CD14-positive monocyte (primary cell): Measurements from ENCODE around the gene ZNF429. TPM values are rescaled to one million over a fixed set of nuclear protein-coding genes. Genes with fewer than 3 reads are reported as not detected.
"Not testable (repeated sequence)": the region's sequence is repeated elsewhere in the genome, so short reads cannot be mapped to it uniquely, and the experiment has no call there.

Source experiments
- DNase-seq, 3 donors: peaks; one replicate each; pipeline ENCODE4 v3.0.0-alpha.2; 2011 to 2022
- H2AFZ ChIP-seq: 2 replicates; pipeline ENCODE4 v1.6.0; 2012; ENCODE audit warnings: mild to moderate bottlenecking, low read depth, low read length, inconsistent platforms; ENCODE audit not compliant: insufficient read depth, poor library complexity, severe bottlenecking
- H3K27ac ChIP-seq, 2 donors: 1 replicate in 1 of 2; 2 replicates in 1 of 2; pipeline ENCODE4 v1.5.1; 2012 to 2013; ENCODE audit warnings: low read length in 2 of 2, control low read depth in 1 of 2, inconsistent platforms in 1 of 2, low read depth in 1 of 2, mild to moderate bottlenecking in 1 of 2
- H3K27me3 ChIP-seq, 2 donors: one replicate each; pipeline versions ENCODE4 v1.6.0 to v1.6.1; 2011 to 2013; ENCODE audit warnings: low read length in 2 of 2; ENCODE audit not compliant: control insufficient read depth in 2 of 2, insufficient read depth in 2 of 2
- H3K36me3 ChIP-seq, 2 donors: replicated peaks in 1 of 2; 1 replicate in 1 of 2; 2 replicates in 1 of 2; pipeline versions ENCODE4 v1.5.1 to v1.6.1; 2012 to 2013; ENCODE audit warnings: low read length in 2 of 2, control low read depth in 1 of 2, inconsistent platforms in 1 of 2, mild to moderate bottlenecking in 1 of 2; ENCODE audit not compliant: insufficient read depth in 2 of 2, control insufficient read depth in 1 of 2
- H3K4me1 ChIP-seq, 2 donors: 1 replicate in 1 of 2; 2 replicates in 1 of 2; pipeline versions ENCODE4 v1.5.1 to v1.6.1; 2012 to 2013; ENCODE audit warnings: low read length in 2 of 2, control low read depth in 1 of 2, inconsistent platforms in 1 of 2, mild to moderate bottlenecking in 1 of 2, moderate library complexity in 1 of 2; ENCODE audit not compliant: insufficient read depth in 2 of 2, control insufficient read depth in 1 of 2
- H3K4me2 ChIP-seq: replicated peaks from 2 replicates; pipeline ENCODE3; 2012; ENCODE audit warnings: low read length, moderate library complexity, mild to moderate bottlenecking; ENCODE audit not compliant: poor library complexity, severe bottlenecking; ENCODE audit errors: extremely low read depth
- H3K4me3 ChIP-seq, 3 experiments: fragments of 200-600 bp in 1 of 3; sonication (generic) in 1 of 3; replicated peaks in 1 of 3; 1 replicate in 2 of 3; 2 replicates in 1 of 3; pipeline ENCODE4 v1.5.1; 2011 to 2013; ENCODE audit warnings: low read length in 3 of 3, mild to moderate bottlenecking in 3 of 3, control low read depth in 2 of 3, low read depth in 2 of 3, inconsistent platforms in 1 of 3, moderate library complexity in 1 of 3
- H3K79me2 ChIP-seq: 2 replicates; pipeline ENCODE4 v1.6.0; 2012; ENCODE audit warnings: mild to moderate bottlenecking, control low read depth, inconsistent platforms, low read length, moderate library complexity; ENCODE audit not compliant: insufficient read depth
- H3K9ac ChIP-seq: 2 replicates; pipeline ENCODE4 v1.6.0; 2017; ENCODE audit warnings: low read length, mild to moderate bottlenecking; ENCODE audit not compliant: insufficient read depth, poor library complexity, severe bottlenecking
- H3K9me3 ChIP-seq, 2 donors: replicated peaks in 1 of 2; 1 replicate in 1 of 2; 2 replicates in 1 of 2; pipeline versions ENCODE4 v1.5.1 to v1.6.1; 2012 to 2013; ENCODE audit warnings: low read length in 2 of 2, control low read depth in 1 of 2; ENCODE audit not compliant: control insufficient read depth in 1 of 2, insufficient read depth in 1 of 2
- H4K20me1 ChIP-seq: 2 replicates; pipeline ENCODE4 v1.6.0; 2012; ENCODE audit warnings: mild to moderate bottlenecking, low read length, control low read depth, moderate library complexity; ENCODE audit not compliant: insufficient read depth
- H3K27ac Mint-ChIP-seq, 7 donors: one replicate each; pipeline ENCODE4 v1.8.0; 2020; ENCODE audit warnings: mild to moderate bottlenecking in 7 of 7, mixed read lengths in 7 of 7, moderate library complexity in 6 of 7, inconsistent platforms in 2 of 7
- H3K27me3 Mint-ChIP-seq, 3 donors: one replicate each; pipeline ENCODE4 v1.8.0; 2021 to 2022; ENCODE audit warnings: low read depth in 3 of 3, mild to moderate bottlenecking in 3 of 3, mixed read lengths in 3 of 3, moderate library complexity in 3 of 3, inconsistent platforms in 1 of 3
- H3K36me3 Mint-ChIP-seq, 2 donors: one replicate each; pipeline ENCODE4 v1.8.0; 2020; ENCODE audit warnings: mixed read lengths in 2 of 2, inconsistent platforms in 1 of 2, mild to moderate bottlenecking in 1 of 2
- H3K4me1 Mint-ChIP-seq: one replicate; pipeline ENCODE4 v1.8.0; 2020; ENCODE audit warnings: mild to moderate bottlenecking, mixed read lengths
- H3K4me3 Mint-ChIP-seq, 2 donors: one replicate each; pipeline ENCODE4 v1.8.0; 2020; ENCODE audit warnings: mild to moderate bottlenecking in 2 of 2, mixed read lengths in 2 of 2, moderate library complexity in 1 of 2
- H3K9me3 Mint-ChIP-seq, 7 donors: one replicate each; pipeline ENCODE4 v1.8.0; 2020 to 2022; ENCODE audit warnings: mixed read lengths in 7 of 7, mild to moderate bottlenecking in 6 of 7, moderate library complexity in 6 of 7, inconsistent platforms in 2 of 7
- CTCF ChIP-seq: fragments of 200-600 bp; IDR thresholded peaks from one replicate; pipeline ENCODE4 v1.8.0; 2022; ENCODE audit warnings: antibody characterized with exemption, mild to moderate bottlenecking
- WGBS: methylation state at CpG from one replicate; pipeline ENCODE4 v1.1.5; 2013; ENCODE audit warnings: missing lambda C conversion rate; ENCODE audit not compliant: insufficient coverage; 5-methylcytosine and 5-hydroxymethylcytosine counted together
- intact Hi-C, 2 donors: fragments of 100-400 bp; cut with micrococcal nuclease; formaldehyde crosslinking; loops; one replicate each; pipeline versions ENCODE4 v1.15.0 to v1.15.1; 2023
- polyA plus RNA-seq, 3 donors: library from polyadenylated mRNA; depleted of rRNA in 1 of 3; unstranded in 2 of 3; stranded (reverse) in 1 of 3; fragments of 300-500 nt in 2 of 3; fragments of >200 nt in 1 of 3; fragmentation: Illumina TruSeq in 2 of 3; gene quantifications; 1 replicate in 2 of 3; 2 replicates in 1 of 3; pipeline ENCODE4 v1.2.3, GENCODE V29; 2012 to 2021

ZNF429 gene
- polyA plus RNA-seq, 3 donors: 9.5 to 11.6 (median 11.1) TPM

- H3K36me3 Mint-ChIP-seq: peaks cover 9 to 30% of the 10 kb centered on the region in 2 donors
- TF ChIP-seq CTCF: no peak
- Histone ChIP-seq H3K4me2 (no peak overlapping the region), H3K9ac (no peak overlapping the region), H3K79me2 (no peaks in the 10 kb centered on the region), H3K27me3 (no peaks in the 10 kb centered on the region), H3K36me3 (peaks cover 0 to 2% of the 10 kb centered on the region in 2 donors), H3K27ac (no peak overlapping the region), H3K4me1 (no peaks in the 10 kb centered on the region), H2AFZ (no peak overlapping the region), H3K4me3 (no peak overlapping the region), H3K9me3 (peaks cover 10 to 17% of the 10 kb centered on the region in 2 donors), H4K20me1 (no peaks in the 10 kb centered on the region)
- peak in 2 of 3 donors; percentile 18 to 52 for DNase-seq
- H3K27ac Mint-ChIP-seq: peak overlapping the region in 1 of 7 donors; percentile 75
- intact Hi-C loops: loop anchor here in 1 of 2 donors (5.0 to 10.0 kb wide), 2 partner anchors 59 to 89 kb away; partner anchors contain the start of gene ZNF429
- no CpG with 5 or more reads among the region's 3 CpGs for WGBS
- H3K27me3 Mint-ChIP-seq: peaks cover 0 to 2% (median 2%) of the 10 kb centered on the region in 3 donors
- no peak overlapping the region for H3K4me3 Mint-ChIP-seq
- peaks cover 24% of the 10 kb centered on the region for H3K4me1 Mint-ChIP-seq
- peaks cover 16 to 79% (median 36%) of the 10 kb centered on the region in 7 donors for H3K9me3 Mint-ChIP-seq
Observed at GRCh38 chr19:21566073-21566472, 60.7 kb downstream of the ZNF429 start.

- peaks cover 9 to 23% of the 10 kb centered on the region in 2 donors for H3K36me3 Mint-ChIP-seq
- peaks cover 12 to 79% (median 30%) of the 10 kb centered on the region in 7 donors for H3K9me3 Mint-ChIP-seq
- WGBS: 90% methylated on average over 3 of the region's 4 CpGs
Observed at GRCh38 chr19:21567806-21568205, 62.4 kb downstream of the ZNF429 start.

More at GRCh38 chr19:21567806-21568205, 62.4 kb downstream of the ZNF429 start:
- Histone ChIP-seq H3K4me3 (peak overlapping the region in 1 of 3 experiments; percentile 34), H3K9me3 (peaks cover 6 to 20% of the 10 kb centered on the region in 2 donors)
- not testable (repeated sequence) for H3K79me2 ChIP-seq, H3K4me1 ChIP-seq, DNase-seq, H3K27me3 ChIP-seq, H3K27ac ChIP-seq, H3K4me3 Mint-ChIP-seq, H3K27me3 Mint-ChIP-seq, H3K36me3 ChIP-seq, H4K20me1 ChIP-seq, H3K4me2 ChIP-seq, H3K9ac ChIP-seq, H2AFZ ChIP-seq
- H3K27ac Mint-ChIP-seq: peak overlapping the region in 2 of 7 donors; percentile 50 to 60
- intact Hi-C loops: loop anchor here in 1 of 2 donors (5.0 to 10.0 kb wide), 2 partner anchors 61 to 87 kb away; partner anchors contain the start of gene ZNF429
- peaks cover 24% of the 10 kb centered on the region for H3K4me1 Mint-ChIP-seq
